Parathyroid adenoma (tissue), 2 donors: ENCODE data around the gene PTH2.

Experiments
- H2AFZ ChIP-seq: fragments of 300-600 bp; sonication (generic); one replicate; pipeline ENCODE4 v1.7.0; 2017; ENCODE audit warnings: antibody characterized with exemption, mild to moderate bottlenecking
- H3K27ac ChIP-seq: fragments of 300-600 bp; sonication (generic); one replicate; pipeline ENCODE4 v1.7.0; 2017
- H3K27me3 ChIP-seq: fragments of 300-600 bp; sonication (generic); one replicate; pipeline ENCODE4 v1.7.0; 2017; ENCODE audit warnings: low read length; ENCODE audit not compliant: control insufficient read depth, insufficient read depth
- H3K36me3 ChIP-seq: fragments of 300-600 bp; sonication (generic); one replicate; pipeline ENCODE4 v1.7.0; 2017; ENCODE audit warnings: low read length; ENCODE audit not compliant: control insufficient read depth, insufficient read depth
- H3K4me1 ChIP-seq: fragments of 300-600 bp; sonication (generic); one replicate; pipeline ENCODE4 v1.7.0; 2017; ENCODE audit warnings: control low read depth
- H3K4me2 ChIP-seq: fragments of 300-600 bp; sonication (generic); one replicate; pipeline ENCODE4 v1.7.0; 2017; ENCODE audit warnings: low read length
- H3K4me3 ChIP-seq: fragments of 300-600 bp; sonication (generic); one replicate; pipeline ENCODE4 v1.7.0; 2017; ENCODE audit warnings: low read depth, low read length
- H3K79me2 ChIP-seq: fragments of 300-600 bp; sonication (generic); one replicate; pipeline ENCODE4 v1.7.0; 2017; ENCODE audit warnings: control low read depth
- H3K9ac ChIP-seq: fragments of 300-600 bp; sonication (generic); one replicate; pipeline ENCODE4 v1.7.0; 2017; ENCODE audit warnings: mild to moderate bottlenecking
- H3K9me3 ChIP-seq: fragments of 300-600 bp; sonication (generic); one replicate; pipeline ENCODE4 v1.7.0; 2017; ENCODE audit warnings: low read length; ENCODE audit not compliant: control insufficient read depth
- CTCF ChIP-seq: fragments of 300-600 bp; sonication (generic); IDR thresholded peaks from one replicate; pipeline ENCODE4 v1.7.0; 2017; ENCODE audit warnings: antibody characterized with exemption, mild to moderate bottlenecking
- donor health status: primary hyperparathyroidism.

The PTH2 gene

GRCh38 chr19:49421039-49421877 lies 2.0 kb downstream of the PTH2 start:
- TF ChIP-seq CTCF, result no peak
- Histone ChIP-seq H2AFZ (no peak overlapping the region), H3K4me3 (peak overlapping the region; percentile 33), H3K27me3 (peaks cover 28% of the 10 kb centered on the region), H3K9me3 (no peaks in the 10 kb centered on the region), H3K9ac (no peak overlapping the region), H3K4me1 (no peaks in the 10 kb centered on the region), H3K36me3 (no peaks in the 10 kb centered on the region), H3K4me2 (peak overlapping the region; percentile 49), H3K79me2 (no peaks in the 10 kb centered on the region), H3K27ac (no peak overlapping the region)

GRCh38 chr19:49420227-49420626 lies 3.0 kb downstream of the PTH2 start:
- no peaks in the 10 kb centered on the region for H3K36me3 ChIP-seq

DNA sequence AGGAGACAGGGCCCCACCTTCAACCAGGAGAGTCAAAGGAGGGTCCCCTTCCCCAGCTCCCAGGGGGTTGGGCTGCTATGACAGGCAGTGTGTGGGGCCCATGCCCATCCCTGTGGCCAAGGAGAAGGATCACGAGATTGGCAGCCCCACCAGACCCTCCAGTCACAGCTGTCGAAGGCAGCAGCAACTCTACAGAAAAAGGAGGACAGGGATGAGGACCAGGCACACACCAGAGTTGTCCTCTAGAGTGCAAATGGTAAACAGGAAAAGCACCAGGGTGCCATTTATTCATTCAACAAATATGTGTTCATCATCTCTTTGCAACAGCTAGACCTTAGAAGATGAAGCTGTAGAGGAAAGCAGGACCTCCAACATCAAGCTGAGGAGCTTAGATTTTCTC lies 4.1 kb downstream of the PTH2 start:
- Histone ChIP-seq H3K9ac (no peak overlapping the region), H3K27ac (no peak overlapping the region), H3K79me2 (no peaks in the 10 kb centered on the region), H3K27me3 (peaks cover 17% of the 10 kb centered on the region), H3K4me2 (no peak overlapping the region), H3K4me3 (no peak overlapping the region), H2AFZ (no peak overlapping the region), H3K4me1 (no peaks in the 10 kb centered on the region), H3K9me3 (no peaks in the 10 kb centered on the region), H3K36me3 (no peaks in the 10 kb centered on the region)
- no peak for TF ChIP-seq CTCF

More at GRCh38 chr19:49420227-49420626, 3.0 kb downstream of the PTH2 start:
- Histone ChIP-seq H3K4me1 (no peaks in the 10 kb centered on the region), H3K27ac (no peak overlapping the region), H3K79me2 (no peaks in the 10 kb centered on the region), H3K4me3 (no peak overlapping the region), H3K27me3 (peaks cover 18% of the 10 kb centered on the region), H3K9ac (no peak overlapping the region), H2AFZ (no peak overlapping the region), H3K4me2 (no peak overlapping the region), H3K9me3 (no peaks in the 10 kb centered on the region)
- no peak for TF ChIP-seq CTCF

- H3K9me3 ChIP-seq, result no peaks in the 10 kb centered on the region
- H3K4me2 ChIP-seq, result no peak overlapping the region
- no peak overlapping the region for H3K27ac ChIP-seq
- no peak overlapping the region for H3K4me3 ChIP-seq
- H3K4me1 ChIP-seq, result no peaks in the 10 kb centered on the region
- H3K79me2 ChIP-seq, result no peaks in the 10 kb centered on the region
- H3K27me3 ChIP-seq, result peaks cover 13% of the 10 kb centered on the region
- H3K9ac ChIP-seq, result no peak overlapping the region
- no peak overlapping the region for H2AFZ ChIP-seq
- no peaks in the 10 kb centered on the region for H3K36me3 ChIP-seq
- TF ChIP-seq CTCF, result no peak
Measured at GRCh38 chr19:49418511-49418910, 4.7 kb downstream of the PTH2 start.

DNA sequence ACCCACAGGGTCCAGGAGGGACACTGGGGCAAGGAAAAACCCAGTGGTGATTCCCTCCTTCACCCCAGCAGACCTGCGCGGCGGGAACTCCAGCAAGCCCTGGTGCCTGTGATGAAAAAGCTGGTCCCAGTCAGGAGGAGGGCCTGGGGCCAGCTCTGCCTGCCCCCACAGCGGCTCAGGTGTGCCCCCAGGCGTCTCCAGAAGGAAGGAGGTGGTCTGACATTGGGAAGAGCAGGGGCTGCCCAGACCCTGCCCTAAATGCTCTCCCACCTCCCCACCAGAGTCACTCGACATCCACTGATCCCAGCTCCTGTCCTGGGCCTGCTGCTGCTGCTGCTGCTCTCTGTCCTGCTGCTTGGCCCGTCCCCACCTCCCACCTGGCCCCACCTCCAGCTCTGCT lies 6.2 kb downstream of the PTH2 start:
- no peak for TF ChIP-seq CTCF
- H2AFZ ChIP-seq, result no peak overlapping the region
- H3K4me3 ChIP-seq, result no peak overlapping the region
- no peaks in the 10 kb centered on the region for H3K36me3 ChIP-seq
- H3K9me3 ChIP-seq, result no peaks in the 10 kb centered on the region
- H3K27me3 ChIP-seq, result no peaks in the 10 kb centered on the region
- no peak overlapping the region for H3K9ac ChIP-seq
- H3K27ac ChIP-seq, result no peak overlapping the region
- no peaks in the 10 kb centered on the region for H3K4me1 ChIP-seq
- H3K79me2 ChIP-seq, result no peaks in the 10 kb centered on the region
- no peak overlapping the region for H3K4me2 ChIP-seq
